HG03108 (cell line): ENCODE measurements around the gene THRB.

ENCODE experiments used
- ATAC-seq: cut with Tn5 transposase; IDR thresholded peaks from one replicate; pipeline ENCODE4 v1.9.1; 2021; ENCODE audit warnings: moderate library complexity; ENCODE audit not compliant: unreplicated experiment

The THRB gene

GRCh38 chr3:24513463-24513862 is 18.8 kb upstream of the THRB start:
- no peak for ATAC-seq

- no peak for ATAC-seq
Observed at GRCh38 chr3:24512564-24513197, 18.0 kb upstream of the THRB start.

DNA sequence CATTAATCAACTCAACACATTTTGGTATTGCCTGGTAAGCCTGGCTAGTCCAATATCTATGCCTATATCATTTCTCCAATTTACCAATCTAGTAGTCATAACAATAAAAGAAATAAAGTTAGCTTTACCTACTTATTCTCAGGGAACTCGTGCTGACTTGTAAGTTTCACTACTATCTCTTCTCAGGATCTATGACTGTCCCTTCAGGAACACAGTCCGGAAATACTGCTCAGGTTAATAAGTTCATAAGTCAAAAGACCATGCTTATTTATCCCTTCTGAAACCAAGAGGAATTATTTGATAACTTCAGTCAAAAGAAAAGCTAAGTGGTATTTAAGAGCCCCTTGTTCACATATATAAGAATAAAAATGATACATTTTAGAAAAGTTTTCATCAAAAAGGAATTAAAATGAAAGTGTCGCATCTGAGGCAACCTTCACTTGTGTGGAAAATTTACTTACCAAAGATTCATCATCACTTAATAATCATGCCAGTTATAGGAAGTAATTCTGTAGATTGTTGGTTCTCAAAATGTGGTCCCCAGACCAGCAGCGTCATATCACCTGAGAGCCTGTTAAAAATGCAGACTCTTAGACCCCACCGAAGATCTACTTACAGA is 15.5 kb upstream of the THRB start:
- no peak for ATAC-seq

DNA sequence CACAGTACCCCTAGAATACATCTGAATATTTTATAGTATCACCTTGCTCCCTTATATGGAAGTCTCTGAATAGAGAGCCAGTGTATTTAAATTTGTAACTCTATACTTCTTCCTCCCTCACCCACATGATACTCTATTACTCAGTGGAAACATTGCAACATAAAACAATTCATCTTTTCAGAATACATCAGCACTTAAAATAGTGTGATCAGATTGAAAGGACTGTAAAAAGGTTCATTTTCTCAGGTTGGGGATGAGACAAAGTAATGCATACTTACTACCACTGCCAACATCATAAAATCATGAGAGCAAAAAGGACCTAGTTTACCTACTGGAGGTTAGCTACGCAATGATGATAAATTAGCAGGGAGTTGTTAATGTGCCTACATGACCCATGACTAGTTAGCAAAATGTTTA is 13.8 kb upstream of the THRB start:
- ATAC-seq: no peak

GRCh38 chr3:24507776-24508422 is 13.2 kb upstream of the THRB start:
- no peak for ATAC-seq

- ATAC-seq: no peak
Observed at GRCh38 chr3:24506966-24507775, 12.5 kb upstream of the THRB start.

- no peak for ATAC-seq
Observed at GRCh38 chr3:24505691-24506550, 11.3 kb upstream of the THRB start.

- no peak for ATAC-seq
Observed at GRCh38 chr3:24504772-24505171, 10.1 kb upstream of the THRB start.

GRCh38 chr3:24503616-24504113 is 9.0 kb upstream of the THRB start:
- ATAC-seq: peak; percentile 88

DNA sequence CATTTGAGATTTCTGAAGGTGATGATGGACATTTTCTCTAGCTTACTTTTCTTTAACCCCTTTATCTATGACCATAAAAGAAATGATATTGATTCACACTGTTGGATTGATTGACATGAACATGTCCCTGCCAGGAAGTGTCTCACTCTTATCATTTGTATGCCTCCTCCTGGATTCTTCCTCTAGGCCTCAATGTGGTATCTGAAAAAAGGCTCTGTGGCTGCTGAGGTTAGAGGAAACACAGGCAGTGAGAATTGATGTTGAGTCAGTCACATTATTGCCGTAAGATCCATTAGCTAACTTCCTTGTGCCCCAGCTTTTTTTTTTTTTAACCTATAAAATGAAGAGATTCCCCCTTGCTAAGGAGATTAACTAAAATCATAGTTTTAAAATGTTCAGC is 8.0 kb upstream of the THRB start:
- ATAC-seq: no peak

GRCh38 chr3:24500806-24501205 is 6.2 kb upstream of the THRB start:
- no peak for ATAC-seq

DNA sequence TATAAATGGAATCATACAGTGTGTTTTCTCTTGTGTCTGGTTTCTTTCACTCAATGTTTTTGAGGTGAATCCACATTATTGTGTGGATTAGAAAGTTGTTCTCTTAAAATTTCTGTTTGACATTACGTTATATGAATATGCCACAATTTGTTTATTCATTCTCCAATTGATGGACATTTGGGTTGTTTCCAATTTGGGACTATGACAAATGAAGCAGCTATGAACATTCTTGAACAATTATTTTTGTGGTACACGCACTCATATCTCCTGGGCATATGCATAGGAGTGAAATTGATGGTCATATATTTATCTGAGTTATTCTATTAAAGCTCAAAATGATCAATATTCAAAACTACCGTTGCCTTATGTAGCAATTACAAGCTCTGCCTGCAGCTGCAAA is 5.3 kb upstream of the THRB start:
- no peak for ATAC-seq

- ATAC-seq: no peak
Observed at GRCh38 chr3:24498796-24499195, 4.1 kb upstream of the THRB start.

DNA sequence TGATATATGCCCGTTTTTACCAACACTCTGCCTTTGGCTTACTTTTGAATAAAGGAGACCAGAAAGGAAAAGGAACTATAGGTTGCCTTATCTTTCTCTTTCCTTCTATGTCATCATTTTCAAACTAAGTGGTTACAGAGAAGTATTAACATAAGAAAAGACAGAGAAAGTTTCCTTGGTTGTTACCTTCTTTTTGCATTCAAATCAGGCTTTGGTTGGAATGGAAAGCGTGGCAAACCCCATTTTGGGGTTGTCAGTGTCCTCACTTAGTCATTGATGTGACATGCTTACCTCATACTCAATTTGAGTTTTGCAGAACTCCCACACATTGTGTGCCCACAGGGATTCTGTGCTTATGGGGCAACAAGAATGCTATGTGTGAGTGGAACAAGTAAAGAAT is 3.7 kb upstream of the THRB start:
- no peak for ATAC-seq

GRCh38 chr3:24497942-24498341 is 3.3 kb upstream of the THRB start:
- ATAC-seq: no peak

DNA sequence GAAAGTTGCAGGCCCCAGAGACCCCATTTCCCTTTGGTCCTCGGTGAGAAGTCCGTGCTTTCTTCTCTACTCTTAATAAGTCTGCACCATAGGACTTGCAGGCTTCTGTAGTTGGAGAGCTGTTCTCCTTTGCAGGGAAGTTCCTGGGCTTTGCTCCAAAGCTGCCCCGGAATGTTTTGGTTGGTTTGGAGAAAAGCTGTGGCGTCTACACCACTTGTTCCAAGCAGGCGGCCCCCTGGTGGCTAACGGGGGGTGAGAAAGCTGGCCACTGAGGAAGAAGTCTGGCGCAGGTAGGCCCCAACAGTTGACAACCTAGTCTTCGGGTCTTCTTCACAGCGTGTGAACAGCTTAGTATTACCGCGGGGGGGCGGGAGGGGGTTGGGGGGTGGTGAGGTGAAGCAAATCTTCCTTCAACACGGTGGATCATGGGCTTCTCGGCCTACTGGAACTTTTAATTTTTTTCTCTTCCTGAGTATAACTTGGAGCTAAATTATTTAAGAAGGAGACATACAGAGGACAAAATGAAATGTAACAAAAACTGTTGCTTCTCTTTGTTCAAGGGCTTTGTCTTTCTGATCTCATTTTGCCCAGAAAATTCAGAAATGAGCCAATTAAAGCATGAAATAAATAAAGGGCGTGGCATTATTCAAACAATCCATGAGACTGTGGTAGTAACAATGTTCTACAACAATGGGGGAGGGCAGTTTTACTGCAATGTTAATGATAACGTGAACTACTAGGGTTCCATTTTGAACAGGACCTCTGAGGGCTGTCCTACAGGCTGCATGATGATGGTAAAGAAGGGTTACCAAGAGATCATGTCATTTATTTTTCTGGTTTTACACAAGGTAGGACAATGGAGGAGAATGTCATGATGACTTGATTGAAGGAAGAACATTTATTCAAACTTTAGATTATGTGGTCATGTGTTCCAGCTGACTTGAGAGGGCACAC is 2.2 kb upstream of the THRB start:
- no peak for ATAC-seq

DNA sequence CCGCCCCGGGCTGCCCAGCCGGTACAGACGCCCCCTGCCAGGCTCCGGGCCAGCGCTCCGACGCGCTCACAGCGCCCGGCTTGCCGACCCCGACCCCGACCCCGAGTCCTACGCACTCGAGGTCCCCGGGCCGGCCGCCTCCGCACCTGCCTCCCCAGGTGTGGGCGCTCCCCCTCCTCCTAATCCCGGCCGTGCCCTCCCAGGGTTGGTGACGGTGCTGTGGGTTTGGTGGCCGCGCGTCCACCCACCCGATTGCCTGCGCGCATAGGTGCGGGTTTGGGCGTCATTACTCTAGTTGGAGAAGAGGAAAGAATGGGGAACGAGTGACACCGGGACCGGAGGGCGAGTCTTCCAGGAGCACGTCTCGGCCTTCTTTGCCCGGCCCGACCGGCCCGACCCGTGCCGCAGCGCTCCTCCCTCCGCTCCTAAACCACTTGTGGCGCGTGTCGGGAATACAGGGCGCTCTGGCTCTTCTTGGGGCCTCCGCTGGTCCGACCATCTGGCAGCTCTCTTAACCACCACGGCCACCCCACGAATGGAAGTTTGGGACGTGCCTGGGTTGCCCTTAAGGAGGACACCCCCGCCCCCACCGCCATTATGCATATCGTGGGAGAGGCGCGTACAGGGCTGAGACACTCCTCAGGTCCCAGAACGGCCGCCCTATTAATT is 810 bp upstream of the THRB start:
- ATAC-seq: no peak

DNA sequence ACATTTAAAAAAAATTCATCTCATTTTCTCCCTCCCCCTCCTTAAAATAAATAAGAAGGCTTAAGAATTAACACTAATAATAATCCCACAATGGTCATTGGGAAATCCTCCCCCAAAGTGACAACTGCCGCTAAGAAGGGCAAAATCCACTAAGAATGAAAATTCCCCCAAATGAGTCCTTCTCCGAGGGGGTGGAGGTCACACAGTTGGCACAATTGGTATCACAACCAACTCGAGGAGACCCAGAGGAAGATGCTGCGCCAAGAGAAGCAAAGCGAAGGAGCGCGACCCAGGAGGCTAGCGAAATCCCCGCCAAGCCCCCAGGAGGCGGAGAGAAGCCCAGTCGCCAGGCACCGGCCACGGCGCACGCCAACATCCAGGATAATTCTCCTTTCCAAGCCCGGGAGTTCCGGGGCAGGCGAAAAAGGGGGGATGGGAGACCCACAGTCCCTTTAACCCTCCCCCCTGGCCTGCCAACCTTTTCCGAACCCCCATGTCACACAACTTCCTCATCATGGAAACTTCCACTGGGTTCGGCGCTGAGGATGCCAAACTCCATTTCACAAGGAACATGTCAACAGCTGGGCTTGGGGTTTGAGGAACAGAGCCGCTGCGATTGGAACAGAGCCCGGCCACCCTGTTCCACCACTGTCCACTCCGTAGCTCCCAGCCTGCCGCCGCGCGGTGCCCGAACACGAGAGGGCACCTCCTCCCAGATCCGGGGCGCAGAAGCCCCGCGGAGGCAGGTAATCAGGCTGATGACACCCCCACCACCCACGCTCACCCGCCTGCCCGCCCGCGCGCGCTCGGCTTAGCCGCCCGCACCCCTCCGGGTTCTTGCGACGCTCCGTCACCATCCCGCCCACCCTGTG is 668 bp downstream of the THRB start:
- ATAC-seq: no peak
